ENCODE data around the gene FLNB.

GRCh38 chr3:57962448-57962834 is 45.8 kb upstream of the FLNB start:
- TF ChIP-seq CTCF (conservative IDR thresholded peaks at IDR 0.05; ENCODE audit: low read depth, low read length) (no peak), EZH2 (IDR thresholded peaks at IDR 0.05; ENCODE audit: borderline replicate concordance, low read depth, low read length, poor library complexity, severe bottlenecking) (no peak)

All from A673 (cell line).